PC-3 (cell line): Measurements from ENCODE around the gene CTTNBP2NL.

Source experiments
- CTCF ChIP-seq: fragments of 300-600 bp; sonication (generic); conservative IDR thresholded peaks from 2 replicates; pipeline ENCODE4 v1.5.1; 2017; ENCODE audit warnings: antibody characterized with exemption, low read depth, mild to moderate bottlenecking, low read length
- EZH2 ChIP-seq: fragments of 300-600 bp; sonication (generic); IDR thresholded peaks from one replicate; pipeline ENCODE4 v1.6.1; 2017; ENCODE audit warnings: antibody characterized with exemption, mild to moderate bottlenecking, low read length; ENCODE audit not compliant: unreplicated experiment

- TF ChIP-seq CTCF (no peak), EZH2 (no peak)
These were observed 39.2 kb upstream of the CTTNBP2NL start for GRCh38 chr1:112356765-112357164.
